ENCODE results near the gene SUSD1. TPM values are rescaled to one million over a fixed set of nuclear protein-coding genes. Genes with fewer than 3 reads are reported as not detected.

SUSD1 gene
- total RNA-seq, 1 experiment from 2014 or later = 8.1 TPM

- Histone ChIP-seq H3K14ac (ENCODE audit: insufficient read depth, low read length) (no peak overlapping the region), H4K5ac (ENCODE audit: insufficient read length, low read depth, low read length) (no peak overlapping the region), H3K4me2 (ENCODE audit: insufficient read depth, insufficient read length, low read length) (no peak overlapping the region), H2AK5ac (ENCODE audit: insufficient read length, low read length) (no peak overlapping the region), H3K9me3 (ENCODE audit: control insufficient read depth, low read depth, low read length) (no peaks in the 10 kb centered on the region), H3K4me1 (ENCODE audit: insufficient read depth, low read length) (no peaks in the 10 kb centered on the region), H4K20me1 (ENCODE audit: control insufficient read depth, insufficient read depth, insufficient read length) (no peaks in the 10 kb centered on the region), H3K79me1 (ENCODE audit: insufficient read depth, low read depth, low read length, poor library complexity, severe bottlenecking) (no peaks in the 10 kb centered on the region), H3K23me2 (ENCODE audit: insufficient read length, low read depth, low read length, poor library complexity, severe bottlenecking) (no peaks in the 10 kb centered on the region), H4K91ac (ENCODE audit: insufficient read length, low read depth, low read length) (no peak overlapping the region), H3K27me3 (ENCODE audit: insufficient read depth, low read length) (no peaks in the 10 kb centered on the region), H2BK12ac (ENCODE audit: insufficient read length, low read depth, low read length) (no peak overlapping the region), H2AFZ (ENCODE audit: low read length) (no peak overlapping the region), H3K56ac (ENCODE audit: insufficient read length, low read depth, low read length) (no peak overlapping the region), H2BK15ac (ENCODE audit: low read depth, low read length) (no peak overlapping the region), H3K4ac (ENCODE audit: low read depth, low read length) (no peak overlapping the region), H2BK120ac (ENCODE audit: low read depth, low read length, poor library complexity, severe bottlenecking) (no peak overlapping the region), H3K27ac (ENCODE audit: insufficient read length, low read depth, low read length) (no peak overlapping the region), H4K8ac (replicated peaks; ENCODE audit: insufficient read length, low read depth, low read length) (no peak overlapping the region), H3T11ph (ENCODE audit: low read length) (no peak overlapping the region), H2BK20ac (ENCODE audit: low read depth, low read length, poor library complexity, severe bottlenecking) (no peak overlapping the region), H3K79me2 (ENCODE audit: insufficient read depth, low read length) (no peaks in the 10 kb centered on the region), H2BK5ac (ENCODE audit: insufficient read length, low read length) (no peak overlapping the region), H3K9ac (ENCODE audit: extremely low read depth, insufficient read length, low read length) (no peak overlapping the region), H3K18ac (ENCODE audit: insufficient read length, low read depth, low read length) (no peak overlapping the region), H3K23ac (ENCODE audit: insufficient read length, low read depth, low read length) (no peak overlapping the region)
- Mint-ChIP-seq H3K27ac (peak overlapping the region in 1 of 3 experiments; percentile 52; a peak in 1 of 7 replicates), H3K36me3 (ENCODE audit: insufficient read depth in 1 of 3, low read depth in 3 of 3) (peaks cover 0 to 6% (median 0%) of the 10 kb centered on the region in 3 experiments; a peak in 1 of 7 replicates), H3K4me1 (peaks cover 5 to 9% of the 10 kb centered on the region in 2 experiments; a peak in 3 of 4 replicates), H3K27me3 (ENCODE audit: low read depth) (no peaks in the 10 kb centered on the region), H3K4me3 (no peak overlapping the region), H3K9me3 (no peaks in the 10 kb centered on the region)
- DNase-seq = no peak
- no CpG with 5 or more reads among the region's 2 CpGs for WGBS (ENCODE audit: extremely low coverage, insufficient read length, low lambda C conversion rate)
- no peak for TF ChIP-seq CTCF (conservative IDR thresholded peaks at IDR 0.05)
Measured at GRCh38 chr9:112104401-112104800, 70.7 kb downstream of the SUSD1 start.
